ENCODE data around the gene IP6K3.

IP6K3 gene

DNA sequence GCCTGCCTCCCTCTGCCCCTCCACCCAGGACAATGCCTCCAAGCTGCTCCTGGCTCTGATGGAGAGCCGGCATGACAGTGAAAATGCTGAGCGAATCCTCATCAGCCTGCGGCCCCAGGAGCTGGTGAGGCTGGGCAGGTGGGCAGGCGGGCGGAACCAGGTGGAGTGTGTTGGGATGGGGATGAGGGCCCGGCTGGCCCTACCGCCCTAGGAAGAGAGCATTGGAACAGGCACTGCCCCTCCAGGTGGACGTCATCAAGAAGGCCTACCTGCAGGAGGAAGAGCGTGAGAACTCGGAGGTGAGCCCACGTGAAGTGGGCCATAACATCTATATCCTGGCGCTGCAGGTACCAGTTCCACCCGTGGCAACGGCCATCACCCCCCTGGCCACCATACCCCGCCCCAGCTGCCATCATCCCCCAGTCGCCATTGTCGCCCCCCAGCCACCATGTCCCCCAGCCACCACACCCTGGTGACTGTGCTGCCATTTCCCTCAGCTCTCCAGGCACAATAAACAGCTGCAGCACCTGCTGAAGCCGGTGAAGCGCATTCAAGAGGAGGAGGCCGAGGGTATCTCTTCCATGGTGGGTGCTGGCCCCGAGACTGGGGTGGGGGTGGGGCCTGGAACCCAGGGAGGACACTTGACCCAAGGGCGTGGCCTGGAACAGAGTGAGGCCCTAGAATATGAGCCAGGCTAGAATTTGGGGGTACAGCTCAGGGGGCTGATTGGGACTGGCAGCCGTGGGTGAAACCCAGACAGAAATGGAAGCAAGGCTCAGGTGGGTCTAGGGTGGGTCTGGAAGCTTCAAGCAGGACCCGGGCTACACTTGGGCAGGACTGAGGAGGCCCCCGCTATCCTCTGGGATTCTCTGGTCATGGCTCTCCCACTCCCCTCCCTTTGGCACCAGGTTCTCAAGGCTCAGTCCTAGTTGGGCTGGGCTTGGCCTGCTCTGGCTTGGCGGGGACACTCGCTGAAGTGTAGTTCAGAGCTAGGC is 59.4 kb downstream of the IP6K3 start:
- DNase-seq, result no peak

GRCh38 chr6:33686225-33686924 is 60.3 kb downstream of the IP6K3 start:
- no peak for DNase-seq

- DNase-seq, result no peak
Measured at GRCh38 chr6:33685411-33686224, 61.1 kb downstream of the IP6K3 start.

GRCh38 chr6:33684983-33685382 is 61.7 kb downstream of the IP6K3 start:
- no peak for DNase-seq

GRCh38 chr6:33684428-33684896 is 62.2 kb downstream of the IP6K3 start:
- DNase-seq, result no peak

DNA sequence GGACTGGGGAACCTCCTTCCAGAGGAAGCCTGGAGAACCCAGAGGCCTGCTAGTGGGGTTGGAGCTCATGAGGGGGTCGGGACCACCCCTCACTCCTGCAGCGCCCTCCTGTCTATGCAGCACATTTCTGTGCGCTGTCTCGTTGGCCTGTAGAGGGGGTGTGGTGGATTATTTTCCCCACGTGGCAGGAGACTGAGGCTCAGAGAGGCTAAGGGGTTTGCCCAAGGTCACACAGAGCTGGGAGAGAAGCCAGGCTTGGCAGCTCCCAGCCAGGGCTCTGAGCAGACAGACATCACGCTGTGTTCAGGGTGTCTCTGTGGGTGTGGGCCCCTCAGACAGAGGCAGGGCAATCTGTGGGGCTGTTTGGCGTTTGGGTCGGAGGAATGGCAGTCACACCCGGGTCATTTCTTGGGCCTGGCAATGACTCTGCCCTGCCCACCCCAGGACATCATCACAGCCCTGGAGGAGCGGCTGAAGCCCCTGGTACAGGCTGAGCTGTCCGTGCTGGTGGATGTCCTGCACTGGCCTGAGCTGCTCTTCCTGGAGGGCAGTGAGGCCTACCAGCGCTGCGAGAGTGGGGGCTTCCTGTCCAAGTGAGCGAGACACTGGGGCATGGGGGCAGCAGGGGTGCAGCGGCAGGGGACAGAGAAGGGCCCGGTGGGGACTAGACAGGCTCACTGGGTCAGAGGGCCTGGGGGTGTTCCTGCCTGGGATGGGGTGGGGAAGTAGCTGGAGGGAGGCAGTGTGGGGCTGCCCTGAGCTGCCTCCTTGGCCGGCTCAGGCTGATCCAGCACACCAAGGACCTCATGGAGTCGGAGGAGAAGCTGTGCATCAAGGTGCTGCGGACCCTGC is 62.9 kb downstream of the IP6K3 start:
- no peak for DNase-seq

DNA sequence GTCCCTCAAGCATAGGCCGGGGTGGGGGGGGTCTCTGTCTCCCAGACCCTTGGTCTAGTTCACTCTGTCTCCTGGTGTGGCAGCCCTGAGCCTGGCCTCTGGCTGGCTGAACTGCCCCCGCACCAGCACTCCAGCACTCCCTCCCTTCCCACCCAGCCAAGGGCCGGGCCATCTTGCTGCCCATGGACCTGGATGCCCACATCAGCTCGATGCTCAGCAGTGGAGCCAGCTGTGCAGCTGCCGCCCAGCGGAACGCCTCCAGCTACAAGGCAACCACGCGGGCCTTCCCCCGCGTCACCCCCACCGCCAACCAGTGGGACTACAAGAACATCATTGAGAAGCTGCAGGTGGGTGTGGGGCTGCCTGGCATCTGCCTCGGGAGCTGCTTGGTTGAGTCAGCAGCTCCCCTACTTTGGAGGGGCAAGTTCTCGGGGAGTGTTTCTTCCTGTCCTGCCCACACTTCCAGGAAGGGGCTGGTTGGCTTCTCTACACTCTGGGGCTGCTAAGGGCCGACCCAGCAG is 63.6 kb downstream of the IP6K3 start:
- DNase-seq, result no peak

DNA sequence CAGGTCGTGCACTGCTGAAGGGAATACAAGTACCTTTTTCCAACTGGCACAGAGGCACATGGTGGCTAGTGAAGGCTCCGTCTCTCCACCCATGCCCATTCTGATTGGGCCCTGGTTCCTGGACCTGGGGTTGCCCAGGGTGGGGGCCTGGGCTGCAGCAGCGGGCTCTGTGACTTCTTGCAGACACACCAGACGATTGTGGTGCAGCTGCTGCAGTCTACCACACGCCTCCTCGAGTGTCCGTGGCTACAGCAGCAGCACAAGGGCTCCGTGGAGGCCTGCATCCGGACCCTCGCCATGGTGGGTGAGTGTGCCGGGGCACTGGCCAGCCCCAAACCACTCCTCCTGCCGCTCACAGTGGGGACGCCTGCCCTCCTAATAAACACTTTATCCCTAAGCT is 64.4 kb downstream of the IP6K3 start:
- DNase-seq, result no peak

DNA sequence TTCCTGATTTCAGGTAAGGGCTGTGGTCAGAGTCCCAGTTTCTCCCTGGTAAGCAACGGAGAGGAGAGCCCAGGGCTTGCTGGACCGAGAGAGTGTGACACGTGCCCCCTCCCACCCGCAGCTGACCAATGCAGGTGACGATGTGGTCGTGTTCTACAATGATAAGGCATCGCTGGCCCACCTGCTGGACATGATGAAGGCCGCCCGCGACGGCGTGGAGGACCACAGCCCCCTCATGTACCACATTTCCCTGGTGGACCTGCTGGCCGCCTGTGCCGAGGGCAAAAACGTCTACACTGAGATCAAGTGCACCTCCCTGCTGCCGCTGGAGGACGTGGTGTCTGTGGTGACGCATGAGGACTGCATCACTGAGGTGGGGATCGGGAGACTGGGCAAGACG is 66.9 kb downstream of the IP6K3 start:
- DNase-seq, result no peak

DNA sequence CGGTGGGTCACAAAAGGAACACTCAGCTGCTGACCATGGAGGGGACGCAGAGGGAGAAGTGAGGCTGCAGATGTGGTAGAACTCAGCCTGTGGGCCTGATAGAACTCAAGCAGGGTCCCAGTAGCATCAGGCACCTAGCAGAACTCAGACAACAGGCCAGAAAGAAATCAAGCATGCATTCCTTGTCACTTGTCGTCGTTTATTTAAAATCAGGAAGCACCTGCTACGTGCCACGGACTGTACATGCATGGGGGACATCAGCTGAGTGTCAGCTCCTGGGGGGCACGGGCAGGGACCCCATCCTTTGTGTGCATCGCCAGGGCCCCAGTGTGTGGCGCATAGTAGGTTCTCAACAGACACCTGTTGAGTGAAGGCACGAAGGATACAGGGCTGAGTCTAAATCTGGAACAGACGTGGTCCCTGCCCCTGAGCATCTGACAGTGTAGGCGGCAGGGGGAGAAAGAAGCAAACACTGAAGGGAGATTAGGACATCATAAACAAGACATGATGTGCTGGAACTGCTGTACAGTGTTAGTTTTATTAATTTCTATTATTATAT is 67.7 kb downstream of the IP6K3 start:
- no peak for DNase-seq

- DNase-seq, result no peak
Measured at GRCh38 chr6:33678233-33678931, 68.3 kb downstream of the IP6K3 start.

GRCh38 chr6:33677689-33678088 is 69.0 kb downstream of the IP6K3 start:
- no peak for DNase-seq

- no peak for DNase-seq
Measured at GRCh38 chr6:33677143-33677660, 69.5 kb downstream of the IP6K3 start.

DNA sequence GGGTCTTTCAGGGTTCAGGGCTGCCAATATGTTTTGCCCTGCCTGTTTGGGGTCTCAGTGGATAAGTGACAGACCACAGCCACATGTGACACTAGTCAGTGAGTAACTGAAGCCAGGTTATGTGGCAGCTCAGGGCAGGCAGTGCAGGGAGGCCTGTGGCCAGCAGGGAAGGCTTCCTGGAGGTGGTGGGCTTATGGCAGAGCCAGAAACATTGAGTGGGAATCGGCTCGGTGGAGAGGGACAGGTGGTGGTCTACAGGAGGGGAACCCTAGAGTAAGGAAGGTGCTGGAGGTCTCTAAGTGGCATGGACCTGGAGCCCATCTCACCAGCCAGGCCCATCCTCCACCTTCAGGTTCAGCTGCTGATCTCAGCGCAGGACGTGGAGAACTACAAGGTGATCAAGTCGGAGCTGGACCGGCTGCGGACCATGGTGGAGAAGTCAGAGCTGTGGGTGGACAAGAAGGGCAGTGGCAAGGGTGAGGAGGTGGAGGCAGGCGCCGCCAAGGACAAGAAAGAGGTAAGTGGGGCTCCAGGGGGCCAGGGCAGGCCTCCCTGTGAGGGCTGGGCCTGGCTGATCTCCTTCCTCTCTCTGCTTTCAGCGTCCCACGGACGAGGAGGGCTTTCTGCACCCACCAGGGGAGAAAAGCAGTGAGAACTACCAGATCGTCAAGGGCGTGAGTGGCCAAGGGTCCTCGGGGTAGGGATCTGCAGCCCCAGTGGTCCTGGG is 70.1 kb downstream of the IP6K3 start:
- no peak for DNase-seq

GRCh38 chr6:33675968-33676367 is 70.7 kb downstream of the IP6K3 start:
- DNase-seq, result no peak

DNA sequence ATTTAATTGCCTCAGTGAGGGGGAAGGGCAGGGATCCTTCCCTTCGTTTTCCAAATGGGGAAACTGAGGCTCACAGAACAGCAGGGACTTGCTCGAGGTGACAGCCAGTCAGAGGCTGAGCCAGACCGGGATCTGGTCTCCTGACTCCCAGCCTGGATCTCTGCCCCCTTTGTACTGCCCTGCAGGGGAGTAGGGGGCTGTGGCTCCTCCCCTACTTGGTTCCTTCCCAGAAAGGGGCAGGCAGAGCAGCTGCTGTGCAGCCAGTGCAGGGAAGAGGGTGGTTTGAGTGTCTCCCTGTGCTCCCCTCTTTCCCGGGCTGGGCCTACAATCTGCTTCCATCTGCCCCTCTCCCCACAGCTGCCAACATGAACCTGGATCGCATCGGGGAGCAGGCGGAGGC is 72.9 kb downstream of the IP6K3 start:
- no peak for DNase-seq

DNA sequence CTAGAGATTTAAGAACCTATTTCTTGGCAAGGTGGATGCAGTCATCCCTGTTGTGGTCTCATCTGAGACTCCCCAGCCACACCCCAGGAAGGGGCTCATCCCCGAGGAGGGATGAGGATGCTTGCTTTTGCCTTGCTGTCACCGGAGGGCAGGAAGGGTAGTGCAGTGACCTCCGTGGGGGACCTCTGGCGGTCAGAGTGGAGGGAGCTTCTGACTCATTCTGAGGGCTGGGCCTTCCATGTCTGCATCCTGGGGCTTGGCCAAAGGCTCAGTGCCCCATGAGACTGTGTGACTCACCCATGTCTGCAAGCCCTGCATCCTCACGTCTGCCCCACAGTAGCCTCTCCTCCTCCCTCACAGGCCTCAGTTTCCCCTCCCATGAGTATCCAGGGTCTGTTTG is 73.9 kb downstream of the IP6K3 start:
- DNase-seq, result no peak

GRCh38 chr6:33671744-33672072 is 75.0 kb downstream of the IP6K3 start:
- no peak for DNase-seq

All from NCI-H2081 treated with DMSO at 0.1 percent for 48 hours (cell line).